HepG2 (cell line): Measurements from ENCODE around the gene NT5DC1. TPM values are rescaled to one million over a fixed set of nuclear protein-coding genes. Genes with fewer than 3 reads are reported as not detected.

Experiments used
- FOXP1 ChIP-seq, 2 experiments: fragments of 450-650 bp in 1 of 2; IDR thresholded peaks; 2 replicates each; pipeline ENCODE4 v1.6.1; 2017 to 2018; ENCODE audit warnings: antibody characterized with exemption in 1 of 2
- RCOR2 ChIP-seq: IDR thresholded peaks from 2 replicates; pipeline ENCODE4 v1.6.1; 2016; ENCODE audit warnings: missing biosample characterization, missing genetic modification reagents
- polyA plus RNA-seq, 8 experiments: library from polyadenylated mRNA; depleted of rRNA in 3 of 8; stranded (reverse) in 7 of 8; unstranded in 1 of 8; fragments of >200 nt; fragmentation: Illumina TruSeq in 4 of 8; extraction: Trizol in 4 of 8; gene quantifications; 2 replicates each; pipeline versions ENCODE4 v1.2.1 to v1.2.3, GENCODE V29; 2011 to 2016; ENCODE audit warnings: low read depth in 4 of 8, missing spikeins in 1 of 8, mixed read lengths in 1 of 8; ENCODE audit not compliant: insufficient read depth in 1 of 8
- total RNA-seq, 5 experiments: library from RNA; depleted of rRNA; stranded (reverse); fragments of >200 nt; fragmentation: Illumina TruSeq; extraction: Trizol; gene quantifications; 2 replicates each; pipeline ENCODE4 v1.2.3, GENCODE V29; 2016; ENCODE audit warnings: low read depth in 1 of 5
- TF ChIP-seq, protein P1 (sequence below): sonication (generic); formaldehyde crosslinking; IDR thresholded peaks from 2 replicates; pipeline ENCODE4 v1.4.0; 2020; ENCODE audit warnings: mild to moderate bottlenecking, missing genetic modification reagents
- TF ChIP-seq, protein P2 (sequence below): sonication (generic); formaldehyde crosslinking; IDR thresholded peaks from 2 replicates; pipeline ENCODE4 v1.5.1; 2020; ENCODE audit warnings: mild to moderate bottlenecking, moderate library complexity, missing genetic modification reagents
- TF ChIP-seq, protein P3 (sequence below): sonication (generic); formaldehyde crosslinking; IDR thresholded peaks from 2 replicates; pipeline ENCODE4 v1.5.0; 2020; ENCODE audit warnings: missing genetic modification reagents, mild to moderate bottlenecking, borderline replicate concordance

NT5DC1 gene
- total and polyA plus RNA-seq, 2 of the 13 experiments (the other 11 are each of a cell fraction or from before 2014, with no cell fraction given): 27.0 to 56.1 TPM

- TF ChIP-seq, protein P1, sequence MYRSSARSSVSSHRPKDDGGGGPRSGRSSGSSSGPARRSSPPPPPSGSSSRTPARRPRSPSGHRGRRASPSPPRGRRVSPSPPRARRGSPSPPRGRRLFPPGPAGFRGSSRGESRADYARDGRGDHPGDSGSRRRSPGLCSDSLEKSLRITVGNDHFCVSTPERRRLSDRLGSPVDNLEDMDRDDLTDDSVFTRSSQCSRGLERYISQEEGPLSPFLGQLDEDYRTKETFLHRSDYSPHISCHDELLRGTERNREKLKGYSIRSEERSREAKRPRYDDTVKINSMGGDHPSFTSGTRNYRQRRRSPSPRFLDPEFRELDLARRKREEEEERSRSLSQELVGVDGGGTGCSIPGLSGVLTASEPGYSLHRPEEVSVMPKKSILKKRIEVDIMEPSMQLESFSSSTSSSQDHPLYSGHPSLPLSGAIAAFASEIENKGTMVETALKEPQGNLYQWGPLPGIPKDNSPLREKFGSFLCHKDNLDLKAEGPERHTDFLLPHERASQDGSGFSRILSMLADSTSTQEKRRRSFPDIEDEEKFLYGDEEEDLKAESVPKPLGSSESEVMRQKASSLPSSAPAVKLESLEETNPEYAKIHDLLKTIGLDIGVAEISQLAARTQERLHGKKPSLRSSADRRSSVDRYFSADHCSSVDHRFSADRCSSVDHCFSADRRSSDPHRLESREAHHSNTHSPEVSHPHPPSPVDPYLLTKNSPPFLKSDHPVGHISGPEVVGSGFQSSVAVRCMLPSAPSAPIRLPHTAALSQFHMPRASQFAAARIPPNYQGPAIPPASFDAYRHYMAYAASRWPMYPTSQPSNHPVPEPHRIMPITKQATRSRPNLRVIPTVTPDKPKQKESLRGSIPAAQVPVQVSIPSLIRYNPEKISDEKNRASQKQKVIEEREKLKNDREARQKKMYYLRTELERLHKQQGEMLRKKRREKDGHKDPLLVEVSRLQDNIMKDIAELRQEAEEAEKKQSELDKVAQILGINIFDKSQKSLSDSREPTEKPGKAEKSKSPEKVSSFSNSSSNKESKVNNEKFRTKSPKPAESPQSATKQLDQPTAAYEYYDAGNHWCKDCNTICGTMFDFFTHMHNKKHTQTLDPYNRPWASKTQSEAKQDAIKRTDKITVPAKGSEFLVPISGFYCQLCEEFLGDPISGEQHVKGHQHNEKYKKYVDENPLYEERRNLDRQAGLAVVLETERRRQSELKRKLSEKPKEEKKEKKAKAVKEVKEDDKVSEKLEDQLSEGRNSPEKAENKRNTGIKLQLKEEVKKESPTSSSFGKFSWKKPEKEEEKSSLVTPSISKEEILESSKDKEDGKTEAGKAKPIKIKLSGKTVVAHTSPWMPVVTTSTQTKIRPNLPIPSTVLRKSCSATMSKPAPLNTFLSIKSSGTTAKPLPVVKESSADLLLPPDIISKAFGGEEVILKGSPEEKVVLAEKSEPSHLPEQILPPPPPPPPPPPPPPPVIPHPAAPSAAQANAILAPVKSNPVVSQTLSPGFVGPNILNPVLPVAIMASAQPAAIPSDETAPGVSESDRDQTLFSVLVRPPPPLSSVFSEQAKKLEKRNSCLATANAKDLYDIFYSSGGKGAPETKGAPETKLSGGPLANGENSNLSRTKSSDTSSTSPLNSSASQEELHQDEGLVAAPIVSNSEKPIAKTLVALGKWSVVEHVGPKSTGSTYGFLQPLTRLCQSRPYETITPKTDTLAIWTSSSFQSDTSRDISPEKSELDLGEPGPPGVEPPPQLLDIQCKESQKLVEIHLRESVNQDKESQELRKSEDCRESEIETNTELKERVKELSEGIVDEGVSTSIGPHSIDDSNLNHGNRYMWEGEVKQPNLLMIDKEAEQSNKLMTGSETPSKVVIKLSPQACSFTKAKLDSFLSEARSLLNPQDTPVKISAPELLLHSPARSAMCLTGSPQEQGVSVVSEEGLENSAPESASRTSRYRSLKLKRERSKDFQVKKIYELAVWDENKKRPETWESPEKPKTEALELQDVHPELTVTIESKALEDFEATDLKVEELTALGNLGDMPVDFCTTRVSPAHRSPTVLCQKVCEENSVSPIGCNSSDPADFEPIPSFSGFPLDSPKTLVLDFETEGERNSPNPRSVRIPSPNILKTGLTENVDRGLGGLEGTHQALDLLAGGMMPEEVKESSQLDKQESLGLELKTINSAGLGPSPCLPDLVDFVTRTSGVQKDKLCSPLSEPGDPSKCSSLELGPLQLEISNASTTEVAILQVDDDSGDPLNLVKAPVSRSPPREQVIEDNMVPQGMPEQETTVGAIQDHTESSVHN (CRISPR knock-in tag): no peak
- TF ChIP-seq FOXP1 (IDR thresholded peaks at IDR 0.05): no peak
- TF ChIP-seq FOXP1 (CRISPR knock-in tag; IDR thresholded peaks at IDR 0.05): no peak
- TF ChIP-seq, protein P2, sequence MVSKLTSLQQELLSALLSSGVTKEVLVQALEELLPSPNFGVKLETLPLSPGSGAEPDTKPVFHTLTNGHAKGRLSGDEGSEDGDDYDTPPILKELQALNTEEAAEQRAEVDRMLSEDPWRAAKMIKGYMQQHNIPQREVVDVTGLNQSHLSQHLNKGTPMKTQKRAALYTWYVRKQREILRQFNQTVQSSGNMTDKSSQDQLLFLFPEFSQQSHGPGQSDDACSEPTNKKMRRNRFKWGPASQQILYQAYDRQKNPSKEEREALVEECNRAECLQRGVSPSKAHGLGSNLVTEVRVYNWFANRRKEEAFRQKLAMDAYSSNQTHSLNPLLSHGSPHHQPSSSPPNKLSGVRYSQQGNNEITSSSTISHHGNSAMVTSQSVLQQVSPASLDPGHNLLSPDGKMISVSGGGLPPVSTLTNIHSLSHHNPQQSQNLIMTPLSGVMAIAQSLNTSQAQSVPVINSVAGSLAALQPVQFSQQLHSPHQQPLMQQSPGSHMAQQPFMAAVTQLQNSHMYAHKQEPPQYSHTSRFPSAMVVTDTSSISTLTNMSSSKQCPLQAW (CRISPR knock-in tag): no peak
- TF ChIP-seq, protein P3, sequence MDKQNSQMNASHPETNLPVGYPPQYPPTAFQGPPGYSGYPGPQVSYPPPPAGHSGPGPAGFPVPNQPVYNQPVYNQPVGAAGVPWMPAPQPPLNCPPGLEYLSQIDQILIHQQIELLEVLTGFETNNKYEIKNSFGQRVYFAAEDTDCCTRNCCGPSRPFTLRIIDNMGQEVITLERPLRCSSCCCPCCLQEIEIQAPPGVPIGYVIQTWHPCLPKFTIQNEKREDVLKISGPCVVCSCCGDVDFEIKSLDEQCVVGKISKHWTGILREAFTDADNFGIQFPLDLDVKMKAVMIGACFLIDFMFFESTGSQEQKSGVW (CRISPR knock-in tag): no peak
- TF ChIP-seq RCOR2 (CRISPR knock-in tag): no peak
- TF ChIP-seq, all 625 proteins: peak for 0
Observed at GRCh38 chr6:116074732-116075390, 25.8 kb upstream of the NT5DC1 start (continued).
